Neural progenitor cell (in vitro differentiated cells): ENCODE measurements around the gene TSPAN18.

ENCODE experiments used
- CTCF ChIP-seq: fragments of 200-600 bp; sonication (generic); IDR thresholded peaks from 2 replicates; pipeline ENCODE4 v1.5.1; 2017; ENCODE audit warnings: antibody characterized with exemption, mild to moderate bottlenecking
- EZH2 ChIP-seq: fragments of 200-600 bp; sonication (generic); IDR thresholded peaks from 2 replicates; pipeline ENCODE4 v1.6.1; 2017; ENCODE audit warnings: antibody characterized with exemption, mild to moderate bottlenecking, moderate library complexity
- EZH2phosphoT487 ChIP-seq: fragments of 200-600 bp; sonication (generic); IDR thresholded peaks from 2 replicates; pipeline ENCODE4 v1.6.1; 2017; ENCODE audit warnings: antibody characterized with exemption

GRCh38 chr11:44963948-44964347 lies 237.2 kb downstream of the TSPAN18 start:
- TF ChIP-seq CTCF (no peak), EZH2phosphoT487 (no peak), EZH2 (no peak)
